NCI-H187 treated with DMSO at 0.1 percent for 48 hours (cell line): Measurements from ENCODE around the gene RAB12.
"Not testable (repeated sequence)": the region's sequence is repeated elsewhere in the genome, so short reads cannot be mapped to it uniquely, and the experiment has no call there.

Experiments
- DNase-seq: peaks from one replicate; lab custom pipeline; 2025; lab: John Stamatoyannopoulos, UW

The RAB12 gene

DNA sequence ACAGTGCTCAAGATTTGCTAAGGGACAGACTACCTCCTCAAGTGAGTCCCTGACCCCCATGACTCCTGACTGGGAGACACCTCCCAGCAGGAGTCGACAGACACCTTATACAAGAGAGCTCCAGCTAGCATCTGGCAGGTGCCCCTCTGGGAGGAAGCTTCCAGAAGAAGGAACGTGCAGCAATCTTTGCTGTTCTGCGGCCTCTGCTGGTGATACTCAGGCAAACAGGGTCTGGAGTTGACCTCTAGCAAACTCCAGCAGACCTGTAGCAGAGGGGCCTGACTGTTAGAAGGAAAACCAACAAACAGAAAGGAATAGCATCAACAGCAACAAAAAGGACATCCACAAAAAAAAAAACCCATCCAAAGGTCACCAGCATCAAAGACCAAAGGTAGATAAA, 38.1 kb downstream of the RAB12 start:
- not testable (repeated sequence) for DNase-seq

DNA sequence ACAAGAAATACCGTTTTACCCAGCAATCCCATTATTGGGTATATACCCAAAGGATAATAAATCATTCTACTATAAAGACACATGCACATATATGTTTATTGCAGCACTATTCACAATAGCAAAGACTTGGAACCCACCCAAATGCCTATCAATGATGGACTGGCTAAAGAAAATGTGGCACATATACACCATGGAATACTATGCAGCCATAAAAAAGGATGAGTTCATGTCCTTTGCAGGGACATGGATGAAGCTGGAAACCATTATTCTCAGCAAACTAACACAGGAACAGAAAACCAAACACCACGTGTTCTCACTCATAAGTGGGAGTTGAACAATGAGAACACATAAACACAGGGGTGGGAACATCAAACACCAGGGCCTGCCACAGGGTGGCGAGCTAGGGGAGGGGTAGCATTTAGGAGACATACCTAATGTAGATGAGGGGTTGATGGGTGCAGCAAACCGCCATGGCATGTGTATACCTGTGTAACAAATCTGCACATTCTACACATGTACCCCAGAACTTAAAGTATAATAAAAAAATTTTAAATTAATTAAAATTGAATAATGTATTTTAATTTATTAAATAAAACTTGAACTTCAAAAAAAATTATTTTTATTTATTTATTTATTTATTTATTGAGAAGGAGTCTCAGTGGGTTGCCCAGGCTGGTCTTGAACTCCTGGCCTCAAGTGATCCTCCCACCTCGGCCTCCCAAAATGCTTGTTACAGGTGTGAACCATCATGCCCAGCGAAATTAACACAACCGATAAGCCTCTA, 42.4 kb downstream of the RAB12 start:
- not testable (repeated sequence) for DNase-seq

DNA sequence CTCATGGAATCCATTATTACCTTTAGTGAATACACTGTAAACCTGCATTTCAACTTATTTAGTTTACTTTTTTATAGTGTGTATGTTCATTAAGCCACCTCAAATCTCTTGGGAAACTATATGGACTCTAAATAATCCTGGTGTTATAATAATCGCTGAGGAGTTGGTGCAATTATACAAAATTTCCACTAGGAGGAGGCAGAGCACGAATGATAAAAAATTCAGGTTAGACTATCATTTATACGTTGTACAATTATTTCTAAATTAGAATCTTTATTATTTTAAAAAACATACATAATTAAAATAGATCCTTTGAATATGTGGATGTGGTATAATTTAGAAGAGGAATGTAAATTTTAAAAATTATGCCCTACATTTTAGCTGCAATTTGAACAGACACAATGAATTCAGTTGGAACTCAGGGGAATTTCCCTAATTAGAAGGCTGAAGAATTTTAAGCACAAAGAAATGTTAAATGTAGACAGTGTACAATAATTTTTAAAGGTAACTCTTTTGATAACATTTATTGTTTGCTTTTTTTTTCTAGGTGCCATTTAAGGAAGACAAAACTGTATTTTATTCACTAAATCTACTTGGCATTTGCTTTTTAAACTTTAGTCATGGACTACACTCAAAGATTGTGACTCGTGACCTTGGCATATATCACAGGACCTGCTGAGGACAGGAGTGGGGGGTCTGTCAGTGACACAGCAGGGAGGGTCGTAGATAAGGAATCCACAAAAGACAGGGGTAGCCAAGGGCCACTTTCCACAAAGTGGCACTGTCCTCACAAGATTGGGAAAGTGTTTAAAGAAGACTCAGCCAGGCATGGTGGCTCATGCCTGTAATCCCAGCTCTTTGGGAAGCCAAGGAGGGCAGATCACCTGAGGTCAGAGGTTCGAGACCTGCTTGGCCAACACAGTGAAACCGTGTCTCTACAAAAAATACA, 45.5 kb downstream of the RAB12 start:
- DNase-seq: peak; percentile 5

DNA sequence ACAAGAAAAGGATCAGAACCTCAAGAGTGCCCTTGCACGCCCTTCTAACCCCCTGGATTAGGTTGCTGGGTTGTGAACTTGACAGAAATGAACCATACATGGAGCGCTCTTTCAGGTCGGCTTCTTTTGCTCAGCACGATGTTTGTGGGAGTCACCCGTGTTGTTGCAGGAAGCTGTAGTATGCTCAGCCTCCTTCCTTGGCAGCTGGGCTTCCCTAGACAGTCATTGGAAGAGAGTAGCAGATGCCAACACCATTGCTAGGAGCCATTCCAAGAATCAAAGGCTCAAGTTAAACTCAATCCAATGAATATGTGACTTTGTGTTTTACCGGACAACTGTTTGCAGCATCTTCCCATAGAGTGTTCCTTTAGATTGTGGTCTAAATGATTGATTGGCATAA, 47.0 kb downstream of the RAB12 start:
- no peak for DNase-seq

DNA sequence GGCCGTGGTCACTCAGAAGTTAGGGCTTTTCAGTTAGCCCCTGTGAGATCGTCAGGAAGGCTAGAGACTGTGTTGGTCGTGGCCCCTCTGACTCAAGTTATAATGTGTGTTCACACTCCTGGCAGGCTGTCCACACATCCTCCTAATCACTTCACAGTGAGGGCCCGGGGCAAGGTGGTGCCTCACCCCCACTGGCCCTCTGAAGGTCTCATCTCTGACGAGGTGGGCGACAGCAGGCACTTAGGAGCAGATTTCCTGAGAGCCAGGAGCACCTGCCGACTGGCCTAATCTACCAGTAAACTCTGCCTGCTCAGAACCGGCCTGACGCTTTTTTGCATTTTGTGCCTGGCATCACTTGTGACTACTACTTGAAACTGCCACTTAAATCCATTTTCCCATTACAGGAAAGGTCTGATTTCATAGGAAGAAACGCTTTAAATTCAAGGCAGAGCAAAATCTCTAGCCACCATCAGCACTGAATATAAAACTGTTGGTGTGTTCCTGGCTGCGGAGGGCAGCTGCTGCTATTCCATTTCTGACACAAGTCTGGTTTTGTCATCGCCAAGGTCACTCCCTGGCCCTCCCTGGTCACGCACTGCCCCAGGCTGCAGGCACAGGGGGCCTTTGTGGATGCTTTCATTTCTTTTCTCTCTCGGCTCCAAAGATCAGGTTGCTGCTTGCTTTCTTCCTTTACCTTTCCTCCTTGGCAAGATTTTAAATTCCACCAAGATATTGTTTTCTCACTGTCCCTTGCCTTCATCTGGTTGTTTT, 48.0 kb downstream of the RAB12 start:
- DNase-seq: peak; percentile 40

DNA sequence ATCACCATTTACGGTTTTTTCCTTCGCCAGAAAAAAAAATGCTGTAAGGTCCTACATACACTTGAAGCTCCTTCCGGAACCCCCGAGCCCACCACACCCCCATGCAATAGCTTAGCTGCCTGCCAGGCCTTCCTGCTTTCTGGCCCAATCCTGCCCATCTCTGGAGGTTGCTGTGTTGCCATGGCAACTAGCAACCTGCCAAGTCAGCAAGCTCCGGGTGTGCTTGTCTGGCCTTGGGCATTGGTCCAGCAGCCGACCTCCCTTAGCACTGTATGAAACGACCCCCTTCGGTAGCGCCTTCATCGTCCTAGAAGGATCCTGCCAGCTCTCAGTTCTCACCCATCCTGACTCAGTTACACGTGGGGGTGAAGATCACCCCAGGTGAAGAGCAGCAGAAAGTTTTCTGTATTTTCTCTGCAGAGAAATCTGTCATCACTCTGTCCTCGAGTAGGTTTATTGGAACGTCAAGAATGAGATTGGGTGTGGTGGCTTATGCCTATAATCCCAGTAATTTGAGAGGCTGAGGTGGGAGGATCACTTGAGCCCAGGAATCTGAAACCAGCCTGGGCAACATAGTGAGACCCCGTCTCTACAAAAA, 48.7 kb downstream of the RAB12 start:
- no peak for DNase-seq

DNA sequence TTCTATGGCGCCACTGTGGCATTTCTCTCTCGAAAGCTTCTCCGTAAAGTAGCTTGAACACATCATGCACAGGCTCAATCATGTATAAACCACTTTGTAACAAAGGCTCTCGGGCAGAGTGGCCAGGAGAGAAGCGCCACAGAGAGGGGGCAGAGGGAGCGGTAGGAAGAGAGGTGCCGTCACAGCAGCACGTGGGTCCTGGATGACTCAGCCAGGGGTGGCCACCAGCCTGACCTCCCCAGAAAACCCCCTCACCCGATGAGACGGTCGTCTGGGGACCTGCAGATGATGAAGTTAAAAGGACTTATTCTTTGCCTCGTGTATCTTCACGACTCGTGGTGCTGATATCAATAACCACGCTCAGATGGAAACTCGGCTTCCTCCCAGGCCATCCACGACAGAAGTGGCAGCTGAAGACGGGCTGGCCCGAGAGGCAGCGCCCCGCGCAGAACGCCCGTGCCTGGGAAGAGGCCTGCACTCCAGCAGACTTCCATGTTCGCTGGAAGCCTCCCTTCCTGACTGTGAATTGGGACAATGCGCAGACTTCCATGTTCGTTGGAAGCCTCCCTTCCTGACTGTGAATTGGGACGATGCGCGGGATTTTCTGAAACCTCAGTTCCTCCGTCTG, 49.7 kb downstream of the RAB12 start:
- DNase-seq: peak; percentile 35

DNA sequence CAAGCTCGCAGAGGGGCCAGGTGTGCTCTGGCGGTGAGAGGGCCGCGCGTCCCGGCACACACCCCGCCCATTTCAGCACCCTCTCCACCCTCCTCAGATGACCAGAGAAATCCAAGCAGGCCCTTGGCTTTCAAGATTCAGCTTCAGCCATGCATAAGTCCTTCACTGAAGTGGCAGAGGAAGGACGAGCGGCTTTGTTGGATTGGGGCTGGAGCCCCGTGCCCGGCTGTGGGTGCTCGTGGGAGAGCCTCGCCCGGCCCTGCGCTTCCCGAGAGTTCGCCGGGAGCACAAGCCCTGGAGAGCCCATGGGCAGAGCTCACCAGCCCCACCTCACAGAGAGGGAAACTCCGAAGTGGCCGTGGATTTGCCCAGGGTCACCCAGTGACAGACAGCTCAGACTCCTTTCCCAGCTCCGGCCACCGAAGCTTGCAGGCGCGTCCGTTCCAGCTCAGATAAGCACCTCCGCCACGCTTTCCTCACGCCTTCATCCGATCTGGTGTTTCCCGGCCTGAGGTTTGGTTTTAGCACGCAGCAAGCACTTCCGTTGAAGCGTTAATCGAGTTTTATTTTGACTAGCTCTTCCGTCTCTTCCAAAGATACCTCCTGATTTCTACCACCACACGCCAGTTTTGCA, 50.5 kb downstream of the RAB12 start:
- DNase-seq: peak; percentile 74

DNA sequence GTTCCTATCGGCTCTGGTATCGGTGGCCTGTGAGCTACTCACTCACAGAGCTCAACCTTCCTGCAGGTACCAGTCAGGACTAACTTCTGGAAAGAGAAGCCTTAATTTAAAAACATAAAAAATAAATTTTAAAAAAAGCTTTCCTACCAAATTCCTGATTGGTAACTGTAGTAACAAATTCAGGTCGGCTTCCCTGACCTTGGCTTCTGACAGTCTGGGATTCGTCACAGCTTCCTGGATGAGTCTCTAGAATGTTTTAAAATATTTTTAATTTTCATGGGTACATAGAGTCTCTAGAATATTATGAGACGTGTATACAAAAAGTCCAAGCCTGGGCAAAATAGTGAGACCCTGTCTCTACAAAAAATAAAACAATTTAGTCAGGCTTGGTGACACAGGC, 51.1 kb downstream of the RAB12 start:
- DNase-seq: no peak

DNA sequence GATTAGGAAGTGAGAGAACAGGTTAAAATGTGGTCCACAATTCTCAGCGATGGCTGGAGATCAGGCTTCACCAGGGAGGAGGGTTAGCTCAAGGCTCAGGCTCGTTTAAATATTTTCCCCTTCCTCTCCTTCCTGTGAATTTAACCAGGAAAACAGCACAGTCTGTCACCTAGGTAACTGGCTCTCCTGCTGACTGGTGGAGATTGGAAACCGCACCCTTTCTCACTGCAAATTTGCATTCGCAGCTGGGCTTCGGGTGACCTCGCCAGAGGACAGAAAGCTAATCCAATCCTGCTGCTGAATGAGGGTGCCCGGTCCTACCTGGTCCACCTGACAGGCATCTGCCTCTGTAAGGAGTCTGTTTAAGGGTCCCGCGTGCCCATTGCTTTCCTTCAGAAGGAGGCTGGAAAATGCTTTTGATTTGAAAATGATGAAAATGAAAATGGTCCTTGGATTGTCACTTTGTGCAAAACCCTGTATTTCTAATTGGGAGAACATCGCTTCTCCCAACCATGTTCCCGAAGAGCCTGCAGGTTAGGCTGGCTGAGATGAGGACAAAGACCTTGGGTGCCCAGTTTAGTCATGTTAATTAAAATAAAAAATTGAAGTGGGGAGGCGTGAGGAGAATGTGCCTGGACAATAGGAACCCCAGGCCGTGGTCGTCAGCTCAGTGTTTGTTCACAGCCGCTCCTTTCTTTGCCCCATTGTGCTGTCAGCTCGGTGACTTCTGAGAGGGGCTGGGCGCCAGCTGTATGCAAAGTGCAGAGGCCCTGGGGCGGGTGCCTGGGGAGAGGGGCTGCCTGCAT, 52.7 kb downstream of the RAB12 start:
- DNase-seq: peak; percentile 90

DNA sequence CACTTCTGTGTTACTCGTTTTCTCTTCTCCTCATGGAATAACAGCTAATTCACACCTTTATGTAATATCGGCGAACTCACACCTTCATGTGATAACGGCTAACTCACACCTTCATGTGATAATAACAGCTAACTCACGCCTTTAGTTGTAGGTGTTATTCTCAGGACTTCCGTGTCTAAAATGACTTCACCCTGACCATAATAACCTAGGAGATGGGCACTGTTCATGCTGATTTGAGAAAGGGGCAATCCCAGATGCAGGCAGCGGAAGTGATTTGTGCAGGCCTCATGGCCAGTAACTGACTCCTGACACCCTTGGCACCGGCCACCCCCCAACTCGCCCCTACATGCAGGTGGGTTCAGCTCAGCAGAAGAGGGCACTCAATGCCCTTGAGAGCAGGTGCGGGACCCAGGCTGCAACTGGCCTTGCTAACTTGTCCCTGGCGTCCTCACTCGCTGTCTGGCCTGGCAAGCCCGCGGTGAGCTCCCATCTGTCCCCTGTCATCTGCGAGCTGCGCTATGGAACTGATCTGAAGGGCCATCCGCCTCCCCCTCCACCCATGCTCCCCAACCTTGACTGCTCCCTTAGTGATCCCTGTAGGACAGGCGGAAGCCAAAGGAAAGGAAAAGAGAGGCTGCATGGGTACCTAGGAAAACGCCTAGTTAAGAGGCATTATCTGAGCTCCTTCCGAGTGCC, 53.5 kb downstream of the RAB12 start:
- peak; percentile 22 for DNase-seq

DNA sequence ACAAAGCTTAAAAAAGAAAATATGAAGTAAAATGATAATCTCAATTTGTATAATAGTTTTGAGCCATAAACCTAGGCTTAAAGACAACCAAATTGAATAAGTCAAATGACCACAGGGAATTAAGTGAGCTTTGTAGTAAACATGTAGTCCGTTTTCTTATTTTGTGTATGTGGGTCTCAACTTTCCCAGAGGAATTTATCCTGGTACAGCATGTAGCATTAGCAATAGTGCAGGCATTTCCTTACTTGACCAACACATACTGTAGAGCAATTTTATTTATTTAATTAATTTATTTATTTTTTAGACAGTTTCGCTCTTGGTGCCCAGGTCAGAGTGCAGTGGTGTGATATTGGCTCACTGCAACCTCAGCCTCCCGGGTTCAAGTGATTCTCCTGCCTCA, 58.6 kb downstream of the RAB12 start:
- DNase-seq: no peak

DNA sequence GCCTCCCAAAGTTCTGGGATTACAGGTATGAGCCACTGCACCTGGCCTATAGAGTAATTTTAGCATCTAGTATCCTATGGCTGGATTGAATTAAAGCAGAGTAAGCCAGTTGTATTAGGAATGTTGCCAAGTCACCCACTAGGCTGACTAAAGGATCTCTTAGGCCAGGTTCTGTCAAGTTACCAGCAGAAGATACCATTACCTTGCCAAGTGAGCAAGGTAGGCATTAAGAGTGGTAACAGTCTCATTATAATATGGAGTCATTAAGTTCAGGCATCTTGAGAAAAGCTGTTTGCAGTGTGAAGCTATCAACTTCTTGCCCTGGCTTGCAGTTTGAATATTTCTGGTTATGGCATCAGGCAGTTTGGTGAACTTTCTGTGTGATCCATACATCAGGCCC, 59.1 kb downstream of the RAB12 start:
- DNase-seq: no peak

DNA sequence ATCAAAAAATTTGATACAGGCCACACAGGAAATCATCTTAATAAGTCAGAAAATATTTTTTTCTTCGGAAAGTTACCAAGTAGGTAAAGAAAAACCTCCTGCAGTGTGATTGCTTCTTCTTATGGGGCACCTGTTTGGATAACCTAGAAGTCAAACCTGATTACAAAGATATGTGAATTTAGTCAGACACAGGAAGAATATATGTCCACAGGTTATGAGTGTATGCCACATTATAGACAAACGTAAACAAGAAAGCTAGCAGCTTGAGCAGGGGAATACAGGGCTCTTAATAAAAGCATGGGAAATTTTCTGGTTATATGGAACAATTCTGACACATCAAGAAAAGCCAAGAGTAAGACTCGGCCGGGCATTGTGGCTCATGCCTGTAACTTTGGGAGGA, 60.3 kb downstream of the RAB12 start:
- DNase-seq: no peak

DNA sequence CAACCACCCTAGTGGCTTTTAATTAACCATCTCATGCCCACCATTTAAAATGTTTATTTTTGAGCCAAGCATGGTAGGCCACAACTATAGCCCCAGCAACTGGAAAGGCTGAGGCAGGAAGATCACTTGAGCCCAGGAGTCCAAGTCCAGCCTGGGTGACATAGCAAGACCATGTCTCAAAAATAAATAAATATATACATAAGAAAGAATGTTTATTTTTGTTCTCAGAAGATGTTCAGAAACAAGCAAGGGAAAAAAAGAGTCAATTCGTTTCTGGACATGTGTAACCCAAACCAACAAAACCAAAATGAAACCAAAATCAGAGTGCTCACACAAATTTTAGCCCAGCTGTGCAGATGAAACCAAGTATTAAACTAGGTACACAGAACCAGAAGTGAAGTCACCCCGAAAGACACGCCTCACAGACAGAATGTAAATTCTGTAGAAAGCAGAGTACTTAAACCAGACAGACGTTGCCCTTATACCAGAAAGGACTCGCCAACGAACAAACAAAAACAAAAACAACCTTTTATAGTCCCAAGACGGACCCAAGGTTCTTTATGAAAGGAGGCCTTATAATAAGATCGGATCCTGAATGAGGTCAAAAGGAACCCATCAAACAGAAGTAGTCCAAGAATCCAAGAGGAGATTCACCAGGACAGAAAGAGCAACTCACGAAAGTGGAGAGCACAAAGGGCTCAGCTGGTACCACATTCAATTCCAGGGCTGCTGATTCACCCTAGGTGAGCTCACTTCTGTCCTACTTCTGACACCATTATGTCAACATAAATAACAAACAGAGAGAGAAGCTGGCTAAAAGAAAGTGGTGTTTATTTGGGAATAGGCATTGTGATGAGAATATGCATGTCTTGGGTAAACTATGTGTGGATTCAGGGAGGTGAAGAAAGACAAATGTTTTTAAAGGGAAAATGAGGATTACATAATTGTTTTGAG, 64.3 kb downstream of the RAB12 start:
- DNase-seq: no peak

DNA sequence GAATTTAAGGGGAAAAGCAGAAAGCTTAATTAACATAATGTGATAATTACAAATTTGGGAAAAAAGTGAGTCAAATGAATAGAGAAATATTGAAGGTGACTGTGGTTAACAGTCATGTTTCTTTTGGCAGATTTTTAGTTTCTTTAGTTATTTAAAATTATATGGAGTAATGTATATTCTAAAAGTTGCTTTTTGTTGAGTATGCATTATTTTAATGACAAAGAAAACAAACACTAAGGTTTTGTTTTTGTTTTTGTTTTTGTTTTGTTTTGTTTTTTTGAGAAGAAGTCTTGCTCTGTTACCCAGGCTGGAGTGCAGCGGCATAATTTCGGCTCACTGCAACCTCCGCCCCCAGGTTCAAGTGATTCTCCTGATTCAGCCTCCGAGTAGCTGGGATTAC, 65.8 kb downstream of the RAB12 start:
- no peak for DNase-seq

DNA sequence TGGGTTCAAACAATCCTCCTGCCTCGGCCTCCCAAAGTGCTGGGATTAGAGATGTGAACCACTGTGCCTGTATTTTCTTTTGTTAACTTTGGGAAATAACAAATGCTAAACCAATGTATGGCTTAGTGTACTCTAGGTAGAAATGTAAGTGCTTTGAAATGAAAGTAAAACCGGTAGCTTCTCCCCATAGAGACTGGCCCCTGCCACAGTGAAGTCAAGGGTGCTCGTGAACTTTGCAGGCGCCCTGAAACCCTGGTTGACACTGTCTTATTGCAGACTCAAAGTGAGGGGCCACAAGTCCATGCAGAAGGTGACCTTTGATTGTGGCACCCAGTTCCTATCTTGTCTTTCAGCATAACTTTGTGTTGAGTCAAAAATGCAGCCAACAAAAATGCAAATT, 72.0 kb downstream of the RAB12 start:
- DNase-seq: no peak

DNA sequence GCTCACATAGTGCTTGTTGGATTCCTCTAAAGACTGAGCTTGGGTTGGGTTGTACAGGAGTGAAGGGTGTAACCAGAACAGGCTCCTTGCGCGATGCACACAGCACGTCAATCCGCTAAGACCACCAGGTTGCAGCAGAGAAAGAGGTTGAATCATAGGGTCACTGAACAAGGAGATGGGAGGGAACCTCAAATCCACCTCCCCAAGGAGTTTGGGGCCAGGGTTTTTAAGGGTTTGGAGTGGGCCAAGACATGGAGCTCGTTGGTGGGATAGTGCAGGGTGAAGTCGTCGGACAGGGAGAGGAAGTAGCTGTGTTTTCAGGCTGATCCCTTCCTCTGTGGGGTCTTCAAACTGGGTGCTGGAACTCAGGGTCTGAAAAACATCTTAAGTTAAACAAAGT, 75.3 kb downstream of the RAB12 start:
- no peak for DNase-seq
